Mesenchymal stem cell (in vitro differentiated cells and primary cell): ENCODE measurements around the gene RAB11B.

Experiments
- DNase-seq: peaks from one replicate; pipeline ENCODE4 v3.0.0-alpha.2; 2013
- H2AFZ ChIP-seq: one replicate; pipeline ENCODE4 v1.6.1; 2013; ENCODE audit warnings: low read depth, mild to moderate bottlenecking, control low read depth, inconsistent platforms, low read length, moderate library complexity
- H2AK5ac ChIP-seq: 2 replicates; pipeline ENCODE4 v1.6.1; 2013; ENCODE audit warnings: low read length, moderate library complexity, mild to moderate bottlenecking, inconsistent platforms; ENCODE audit not compliant: severe bottlenecking
- H2BK120ac ChIP-seq: one replicate; pipeline ENCODE4 v1.6.1; 2013; ENCODE audit warnings: low read depth, mild to moderate bottlenecking, inconsistent platforms, low read length, moderate library complexity
- H2BK12ac ChIP-seq, 2 experiments: one replicate each; pipeline ENCODE4 v1.6.1; 2013; ENCODE audit warnings: inconsistent platforms in 2 of 2, low read length in 2 of 2, mild to moderate bottlenecking in 2 of 2, moderate library complexity in 2 of 2, control low read depth in 1 of 2
- H2BK15ac ChIP-seq: one replicate; pipeline ENCODE4 v1.6.1; 2013; ENCODE audit warnings: mild to moderate bottlenecking, low read depth, inconsistent platforms; ENCODE audit not compliant: poor library complexity, severe bottlenecking
- H2BK5ac ChIP-seq: 2 replicates; pipeline ENCODE4 v1.6.1; 2013; ENCODE audit warnings: low read depth, mild to moderate bottlenecking, low read length, control low read depth, inconsistent platforms; ENCODE audit not compliant: poor library complexity, severe bottlenecking
- H3K14ac ChIP-seq, 2 experiments: one replicate each; pipeline ENCODE4 v1.6.1; 2013; ENCODE audit warnings: inconsistent platforms in 2 of 2, low read length in 2 of 2, control low read depth in 1 of 2, mild to moderate bottlenecking in 1 of 2, moderate library complexity in 1 of 2
- H3K18ac ChIP-seq, 2 experiments: one replicate each; pipeline ENCODE4 v1.6.1; 2013; ENCODE audit warnings: inconsistent platforms in 2 of 2, low read length in 2 of 2, control low read depth in 1 of 2, low read depth in 1 of 2, mild to moderate bottlenecking in 1 of 2
- H3K23ac ChIP-seq, 2 experiments: one replicate each; pipeline ENCODE4 v1.6.1; 2013; ENCODE audit warnings: inconsistent platforms in 2 of 2, low read length in 2 of 2, mild to moderate bottlenecking in 2 of 2, moderate library complexity in 2 of 2, control low read depth in 1 of 2
- H3K27ac ChIP-seq: 2 replicates; pipeline ENCODE4 v1.5.1; 2013; ENCODE audit warnings: mild to moderate bottlenecking, moderate library complexity, low read length, control low read depth, inconsistent platforms; ENCODE audit not compliant: poor library complexity, severe bottlenecking
- H3K27me3 ChIP-seq, 2 experiments: 2 replicates each; pipeline versions ENCODE4 v1.6.1 to v1.7.0; 2013; ENCODE audit warnings: low read length in 2 of 2, mild to moderate bottlenecking in 2 of 2, moderate library complexity in 2 of 2, control low read depth in 1 of 2, inconsistent platforms in 1 of 2; ENCODE audit not compliant: control insufficient read depth in 1 of 2, insufficient read depth in 1 of 2
- H3K36me3 ChIP-seq, 2 experiments: 2 replicates each; pipeline versions ENCODE4 v1.6.1 to v1.7.0; 2013; ENCODE audit warnings: low read length in 2 of 2, control low read depth in 1 of 2, inconsistent platforms in 1 of 2, low read depth in 1 of 2, mild to moderate bottlenecking in 1 of 2; ENCODE audit not compliant: insufficient read depth in 2 of 2, control insufficient read depth in 1 of 2
- H3K4ac ChIP-seq, 2 experiments: one replicate each; pipeline ENCODE4 v1.6.1; 2013; ENCODE audit warnings: inconsistent platforms in 2 of 2, low read length in 2 of 2, mild to moderate bottlenecking in 2 of 2, moderate library complexity in 2 of 2, control low read depth in 1 of 2, low read depth in 1 of 2
- H3K4me1 ChIP-seq: 2 replicates; pipeline ENCODE4 v1.6.1; 2013; ENCODE audit warnings: low read depth, low read length, control low read depth; ENCODE audit not compliant: control insufficient read depth, insufficient read depth
- H3K4me2 ChIP-seq: 2 replicates; pipeline ENCODE4 v1.6.1; 2013; ENCODE audit warnings: low read length, mild to moderate bottlenecking, inconsistent platforms; ENCODE audit not compliant: poor library complexity, severe bottlenecking
- H3K4me3 ChIP-seq, 2 experiments: 2 replicates each; pipeline versions ENCODE4 v1.5.1 to v1.7.0; 2013; ENCODE audit warnings: low read length in 2 of 2, mild to moderate bottlenecking in 2 of 2, control low read depth in 1 of 2, low read depth in 1 of 2; ENCODE audit not compliant: insufficient read depth in 1 of 2
- H3K79me1 ChIP-seq: replicated peaks from 2 replicates; pipeline ENCODE4 v1.6.1; 2013; ENCODE audit warnings: mild to moderate bottlenecking, control low read depth, low read length, inconsistent platforms; ENCODE audit not compliant: poor library complexity, severe bottlenecking
- H3K9ac ChIP-seq: 2 replicates; pipeline ENCODE4 v1.7.0; 2013; ENCODE audit warnings: mild to moderate bottlenecking, low read length, moderate library complexity
- H3K9me3 ChIP-seq: 2 replicates; pipeline ENCODE4 v1.7.0; 2013; ENCODE audit warnings: mild to moderate bottlenecking, low read length; ENCODE audit not compliant: control insufficient read depth
- H4K8ac ChIP-seq: one replicate; pipeline ENCODE4 v1.6.1; 2013; ENCODE audit warnings: inconsistent platforms, mild to moderate bottlenecking, low read length, moderate library complexity
- H4K91ac ChIP-seq: one replicate; pipeline ENCODE4 v1.6.1; 2013; ENCODE audit warnings: mild to moderate bottlenecking, low read length, inconsistent platforms
- WGBS: methylation state at CpG from one replicate; pipeline ENCODE4 v1.1.7; 2013; ENCODE audit warnings: mixed read lengths; 5-methylcytosine and 5-hydroxymethylcytosine counted together

Gene RAB11B

DNA sequence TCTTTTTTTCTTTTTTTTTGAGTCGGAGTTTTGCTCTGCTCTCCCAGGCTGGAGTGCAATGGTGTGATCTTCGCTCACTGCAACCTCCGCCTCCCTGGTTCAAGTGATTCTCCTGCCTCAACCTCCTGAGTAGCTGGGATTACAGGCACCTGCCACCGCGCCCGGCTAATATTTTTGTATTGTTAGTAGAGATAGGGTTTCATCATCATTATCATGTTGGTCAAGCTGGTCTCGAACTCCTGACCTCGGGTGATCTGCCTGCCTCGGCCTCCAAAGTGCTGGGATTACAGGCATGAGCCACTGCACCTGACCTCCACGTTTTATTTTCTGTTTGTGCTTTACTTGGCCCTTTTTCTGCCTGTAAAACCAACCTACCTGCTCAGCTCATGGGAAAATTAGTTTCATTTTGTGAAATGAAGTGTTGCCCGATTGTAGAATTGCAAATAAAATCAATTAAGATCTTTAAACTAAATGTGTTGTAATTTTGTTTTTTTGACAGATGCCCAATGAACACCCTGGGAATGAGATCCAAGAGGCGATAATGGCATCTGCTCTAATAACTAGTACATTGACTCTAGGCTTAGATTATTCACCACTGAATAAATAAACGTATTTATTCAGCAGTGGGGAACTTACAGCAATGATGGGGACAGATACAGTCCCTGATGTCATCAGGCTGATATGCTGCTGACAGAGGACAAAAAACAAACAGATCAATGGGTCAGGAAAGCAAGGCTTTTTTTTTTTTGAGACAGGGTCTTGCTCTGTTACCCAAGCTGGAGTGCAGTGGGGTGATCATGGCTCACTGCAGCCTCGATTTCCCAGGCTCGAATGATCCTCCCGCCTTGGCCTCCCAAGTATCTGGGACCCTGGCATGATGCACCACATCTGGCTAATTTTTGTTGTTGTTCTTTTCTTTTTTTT is 2.2 kb upstream of the RAB11B start:
- H3K27ac ChIP-seq: no peak overlapping the region
- H4K8ac ChIP-seq: no peak overlapping the region
- H3K9ac ChIP-seq: no peak overlapping the region
- no peak overlapping the region for H4K91ac ChIP-seq
- H3K14ac ChIP-seq: no peak overlapping the region
- peaks cover 6% of the 10 kb centered on the region in 2 experiments for H3K36me3 ChIP-seq
- DNase-seq: peak; percentile 46
- H3K4ac ChIP-seq: no peak overlapping the region
- WGBS: 98% methylated on average over 12 of the region's 16 CpGs
- H2BK120ac ChIP-seq: no peak overlapping the region
- no peak overlapping the region for H3K23ac ChIP-seq
- H2BK5ac ChIP-seq: no peak overlapping the region
- no peak overlapping the region for H2BK15ac ChIP-seq
- H3K4me1 ChIP-seq: peaks cover 16% of the 10 kb centered on the region
- H3K27me3 ChIP-seq: no peaks in the 10 kb centered on the region
- no peak overlapping the region for H3K4me2 ChIP-seq
- no peak overlapping the region for H2AK5ac ChIP-seq
- peaks cover 4% of the 10 kb centered on the region for H3K79me1 ChIP-seq
- no peak overlapping the region for H2AFZ ChIP-seq
- no peak overlapping the region for H3K18ac ChIP-seq
- no peak overlapping the region for H2BK12ac ChIP-seq
- no peak overlapping the region for H3K4me3 ChIP-seq
- H3K9me3 ChIP-seq: no peaks in the 10 kb centered on the region

DNA sequence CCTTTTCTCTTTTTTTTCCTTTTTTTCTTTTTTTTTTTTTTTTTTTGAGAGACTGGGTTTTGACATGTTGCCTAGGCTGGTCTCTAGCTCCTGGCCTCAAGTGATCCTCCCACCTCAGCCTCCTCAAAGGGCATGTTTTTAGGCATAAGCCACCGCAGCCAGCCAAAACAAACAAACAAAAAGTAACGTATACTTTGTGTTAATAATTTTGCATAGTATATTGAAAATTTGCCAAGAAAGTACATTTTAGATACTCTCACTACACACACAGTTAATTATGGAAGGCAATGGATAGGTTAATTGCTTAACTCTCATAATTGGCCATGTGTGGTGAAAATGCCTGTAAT is 1.6 kb upstream of the RAB11B start:
- Histone ChIP-seq H3K27ac (no peak overlapping the region), H3K79me1 (peaks cover 6% of the 10 kb centered on the region), H3K27me3 (no peaks in the 10 kb centered on the region), H3K4ac (no peak overlapping the region), H3K9ac (no peak overlapping the region), H3K14ac (no peak overlapping the region), H3K4me3 (no peak overlapping the region), H3K4me1 (peaks cover 21% of the 10 kb centered on the region), H3K9me3 (no peaks in the 10 kb centered on the region), H3K23ac (no peak overlapping the region), H3K36me3 (peaks cover 6 to 12% of the 10 kb centered on the region in 2 experiments), H3K18ac (no peak overlapping the region), H2BK5ac (no peak overlapping the region), H2BK12ac (no peak overlapping the region), H2AFZ (no peak overlapping the region), H2BK15ac (no peak overlapping the region), H3K4me2 (no peak overlapping the region), H2BK120ac (no peak overlapping the region), H2AK5ac (no peak overlapping the region), H4K8ac (no peak overlapping the region), H4K91ac (no peak overlapping the region)
- DNase-seq: no peak
- no CpG with 5 or more reads among the region's 2 CpGs for WGBS

DNA sequence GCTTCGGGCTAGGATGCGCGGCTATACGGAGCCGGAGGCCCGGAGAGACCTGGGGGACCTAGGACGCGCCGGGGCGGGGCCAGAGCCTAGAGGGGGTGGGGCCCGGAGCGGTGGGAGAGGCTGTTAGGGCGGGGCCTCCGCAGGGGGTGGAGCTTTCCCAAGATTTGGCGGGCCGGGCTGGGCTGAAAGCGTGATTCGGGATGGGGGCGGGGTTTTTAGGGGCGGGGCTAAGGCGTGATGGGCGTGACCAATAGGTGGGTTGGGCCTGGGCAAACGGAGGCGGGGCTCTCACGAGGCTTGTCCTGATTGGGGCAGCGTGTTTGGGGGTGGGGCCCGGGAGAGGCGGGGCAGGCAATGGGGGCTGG is 439 bp downstream of the RAB11B start:
- Histone ChIP-seq H2BK12ac (peak overlapping the region; percentile 77 to 92), H3K23ac (peak overlapping the region in 1 of 2 experiments; percentile 89), H2BK5ac (peak overlapping the region; percentile 100), H3K4me3 (peak overlapping the region; percentile 82 to 100), H4K91ac (peak overlapping the region; percentile 100), H2BK120ac (peak overlapping the region; percentile 100), H3K4me1 (peaks cover 34% of the 10 kb centered on the region), H3K4me2 (peak overlapping the region; percentile 61), H3K36me3 (peaks cover 6 to 23% of the 10 kb centered on the region in 2 experiments), H3K9me3 (no peaks in the 10 kb centered on the region), H3K79me1 (peaks cover 6% of the 10 kb centered on the region), H2AFZ (peak overlapping the region; percentile 91), H3K27me3 (no peaks in the 10 kb centered on the region), H2BK15ac (peak overlapping the region; percentile 99), H3K4ac (peak overlapping the region; percentile 100), H4K8ac (peak overlapping the region; percentile 100), H3K18ac (peak overlapping the region; percentile 100), H3K9ac (peak overlapping the region; percentile 96), H3K27ac (peak overlapping the region; percentile 78), H2AK5ac (peak overlapping the region; percentile 99), H3K14ac (peak overlapping the region; percentile 92 to 100)
- under 1% methylated on average over 22 of the region's 28 CpGs for WGBS
- peak; percentile 91 for DNase-seq

DNA sequence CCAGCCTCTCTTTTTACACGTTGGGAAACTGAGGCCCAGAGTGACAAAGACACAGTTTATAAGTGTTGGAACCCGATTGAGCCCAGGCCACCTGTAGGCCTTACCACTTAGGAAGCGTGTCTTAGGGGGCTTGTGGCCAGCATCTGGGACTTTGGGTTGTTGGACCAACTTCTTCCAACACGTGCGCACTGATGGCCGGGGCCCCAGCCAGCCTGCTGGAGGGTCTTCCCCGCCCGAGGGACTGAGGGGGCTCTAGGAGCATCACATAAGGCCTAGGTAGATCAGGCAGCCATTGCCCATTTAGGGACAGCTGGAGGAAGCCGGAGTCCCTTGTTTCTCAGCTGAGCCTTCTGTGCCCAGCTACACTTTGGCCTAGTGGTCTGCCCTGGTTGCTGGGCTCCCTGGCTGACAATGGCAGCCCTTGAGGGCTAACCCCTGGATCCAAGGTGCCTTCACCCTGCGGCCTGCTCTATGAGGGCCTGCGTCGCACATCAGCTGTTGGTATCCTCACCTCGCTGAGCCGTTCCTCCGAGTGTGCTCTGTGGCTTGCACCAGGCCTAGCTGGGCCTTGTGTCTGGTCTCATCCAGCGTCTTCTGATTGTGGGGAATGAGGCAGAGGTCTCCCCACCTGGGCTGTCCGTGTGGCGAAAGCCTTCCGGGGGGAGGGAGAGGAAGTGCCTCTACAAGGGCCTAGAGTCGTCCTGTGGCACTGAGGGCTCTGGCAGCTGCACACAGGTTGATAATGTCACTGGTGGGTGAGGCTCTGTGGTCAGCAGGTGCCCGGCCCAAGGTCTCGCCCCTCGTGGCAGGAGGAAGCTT is 1.2 kb downstream of the RAB11B start:
- Histone ChIP-seq H2AFZ (no peak overlapping the region), H2BK120ac (no peak overlapping the region), H2BK12ac (peak overlapping the region in 1 of 2 experiments; percentile 40), H3K18ac (no peak overlapping the region), H3K27me3 (no peaks in the 10 kb centered on the region), H3K9ac (peak overlapping the region; percentile 47), H2AK5ac (peak overlapping the region; percentile 3), H4K8ac (no peak overlapping the region), H2BK15ac (no peak overlapping the region), H4K91ac (peak overlapping the region; percentile 6), H3K4me2 (peak overlapping the region; percentile 39), H2BK5ac (no peak overlapping the region), H3K9me3 (no peaks in the 10 kb centered on the region), H3K23ac (no peak overlapping the region), H3K36me3 (peaks cover 6 to 31% of the 10 kb centered on the region in 2 experiments), H3K4me3 (peak overlapping the region in 1 of 2 experiments; percentile 68), H3K27ac (peak overlapping the region; percentile 0), H3K4ac (no peak overlapping the region), H3K79me1 (peaks cover 10% of the 10 kb centered on the region), H3K4me1 (peaks cover 39% of the 10 kb centered on the region), H3K14ac (no peak overlapping the region)
- DNase-seq: no peak
- 85% methylated on average over 23 of the region's 23 CpGs for WGBS
